HG02798 (cell line): Measurements from ENCODE around the gene FBXO46.
"Not testable (repeated sequence)": the region's sequence is repeated elsewhere in the genome, so short reads cannot be mapped to it uniquely, and the experiment has no call there.

Source experiments
- ATAC-seq: cut with Tn5 transposase; IDR thresholded peaks from one replicate; pipeline ENCODE4 v1.9.1; 2021; ENCODE audit warnings: mild to moderate bottlenecking; ENCODE audit not compliant: unreplicated experiment, poor library complexity

FBXO46 gene

DNA sequence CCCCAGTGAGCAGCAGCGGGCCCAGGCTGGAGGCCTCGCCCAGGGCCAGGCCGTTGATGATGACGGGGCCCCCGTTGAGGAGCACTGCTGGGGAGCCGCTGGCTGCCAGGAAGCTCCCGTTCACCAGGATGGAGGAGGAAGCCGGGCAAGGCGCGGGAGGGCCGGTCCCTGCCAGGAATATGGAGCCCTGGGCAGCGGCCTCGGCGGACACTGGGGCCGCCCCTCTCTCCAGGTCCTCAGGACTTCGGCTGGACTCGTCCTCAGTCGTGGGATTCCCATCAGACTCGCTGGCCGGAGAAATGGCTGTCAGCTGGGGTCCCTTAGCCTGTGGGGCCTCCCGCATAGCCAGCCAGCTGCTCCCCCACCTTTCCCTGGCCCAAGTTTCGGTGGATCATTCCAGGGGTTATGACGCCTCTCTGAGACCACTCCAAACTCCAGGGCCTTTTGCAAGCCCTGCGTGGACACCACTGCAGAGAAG is 36.2 kb upstream of the FBXO46 start:
- no peak for ATAC-seq

DNA sequence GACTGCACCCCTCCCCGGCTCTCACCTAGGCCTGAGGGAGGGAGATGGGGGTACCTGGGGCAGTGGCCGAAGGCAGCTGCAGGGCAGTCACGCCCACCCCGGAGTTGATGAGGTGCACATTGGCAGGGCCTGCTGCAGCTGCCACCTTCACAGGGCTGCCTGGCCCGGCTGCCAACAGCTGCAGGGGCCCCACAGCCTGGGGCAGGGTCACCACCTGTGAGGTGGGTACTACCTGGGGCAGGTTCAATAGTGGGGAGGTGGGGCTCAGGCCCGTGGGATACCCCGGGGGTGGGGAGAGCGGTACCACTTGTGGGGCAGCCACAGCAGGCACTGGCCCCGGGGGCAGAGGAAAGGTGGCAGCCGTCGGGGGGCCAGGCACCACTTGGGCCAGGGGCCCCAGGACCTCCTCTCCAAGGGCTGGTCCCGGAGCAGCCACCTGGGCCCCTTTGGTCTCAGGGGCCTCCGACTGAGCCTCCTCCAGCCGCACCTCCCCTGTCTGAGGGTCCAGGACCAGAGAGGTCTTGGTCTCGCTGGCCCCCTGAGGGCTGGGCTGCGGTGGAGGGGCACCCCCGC is 35.7 kb upstream of the FBXO46 start:
- ATAC-seq = no peak

DNA sequence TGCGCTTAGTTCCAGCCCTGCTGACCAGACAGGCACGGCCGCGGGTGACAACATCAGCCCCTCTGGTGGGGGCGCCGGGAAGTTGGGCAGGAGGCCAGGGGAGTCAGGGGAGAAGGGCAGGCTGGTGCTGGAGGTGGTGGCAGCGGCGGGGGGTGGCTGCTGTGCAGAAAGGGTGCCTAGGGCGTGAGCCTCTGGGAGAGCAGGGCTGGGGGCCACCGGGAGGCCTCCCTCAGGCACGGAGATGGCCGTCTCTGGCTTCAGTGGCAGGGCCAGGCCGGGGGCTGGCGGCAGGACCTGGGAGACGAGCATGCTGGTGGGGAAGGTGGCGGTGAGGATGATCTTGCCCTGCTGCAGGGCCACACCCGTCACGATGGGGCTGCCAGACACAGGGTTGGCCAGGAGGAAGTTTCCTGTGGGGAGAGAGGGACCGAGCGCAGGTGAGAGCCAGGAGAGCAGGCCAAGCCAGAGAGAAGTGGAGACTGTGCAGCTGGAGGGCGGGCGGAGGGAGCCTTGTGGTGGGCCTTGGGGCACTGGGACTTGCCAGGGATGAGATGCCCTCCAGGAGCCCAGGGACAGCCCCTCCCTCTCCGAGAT is 35.1 kb upstream of the FBXO46 start:
- ATAC-seq = no peak

DNA sequence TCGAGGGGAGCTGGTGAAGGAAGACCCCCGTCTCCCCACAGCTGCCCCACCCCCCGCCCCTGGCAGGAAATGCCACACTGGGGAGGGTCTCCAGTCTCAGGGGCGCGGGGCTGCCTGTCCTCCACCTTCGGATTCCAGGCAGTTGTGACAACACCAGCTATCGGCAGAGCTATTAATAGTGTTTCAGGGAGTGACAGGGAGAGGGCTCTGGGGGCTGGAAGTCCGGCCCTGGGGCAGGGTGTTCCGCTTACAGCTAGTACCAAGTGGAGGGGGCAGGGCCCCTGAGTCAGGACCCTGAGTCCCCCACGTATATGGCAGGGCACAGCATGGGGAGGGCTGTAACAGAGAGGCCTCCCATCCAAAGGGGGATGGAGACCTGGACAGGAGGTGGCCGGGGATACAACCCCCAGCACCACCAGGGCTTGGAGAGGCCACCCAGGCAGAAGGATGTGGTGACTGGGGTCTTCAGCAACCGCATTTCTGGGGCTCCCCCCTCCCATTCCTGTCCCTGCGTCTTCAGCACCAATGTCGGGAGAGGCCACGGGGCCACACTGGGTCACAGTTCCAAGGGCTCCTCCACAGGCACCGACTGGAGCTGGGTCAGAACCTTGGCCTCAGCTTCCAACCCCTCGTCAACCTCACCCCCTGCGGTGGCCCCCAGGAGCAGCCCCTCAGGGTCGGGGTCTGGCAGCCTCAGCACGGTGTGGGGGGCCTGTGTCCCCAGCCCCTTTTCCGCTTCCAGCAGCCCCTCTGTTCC is 34.4 kb upstream of the FBXO46 start:
- ATAC-seq = no peak

DNA sequence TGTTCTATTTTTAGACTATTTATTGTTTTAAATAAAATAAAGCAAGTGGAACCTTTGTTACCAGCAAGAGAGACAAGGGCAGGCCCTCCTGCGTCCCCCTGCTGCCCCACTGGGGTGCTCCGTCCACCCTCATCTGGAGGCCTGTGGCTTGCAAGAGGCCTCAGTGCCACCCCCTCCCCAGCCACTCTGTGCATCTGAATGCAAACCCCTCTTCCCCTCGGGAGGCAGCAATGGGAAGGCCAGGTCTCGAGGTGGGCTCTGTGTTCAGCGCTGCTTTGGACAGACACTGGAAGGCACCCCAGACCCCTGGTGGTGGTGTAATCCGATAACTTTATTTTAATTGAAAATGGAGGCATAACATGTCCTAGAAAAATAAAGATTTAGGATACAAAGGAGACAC is 33.8 kb upstream of the FBXO46 start:
- ATAC-seq = no peak

DNA sequence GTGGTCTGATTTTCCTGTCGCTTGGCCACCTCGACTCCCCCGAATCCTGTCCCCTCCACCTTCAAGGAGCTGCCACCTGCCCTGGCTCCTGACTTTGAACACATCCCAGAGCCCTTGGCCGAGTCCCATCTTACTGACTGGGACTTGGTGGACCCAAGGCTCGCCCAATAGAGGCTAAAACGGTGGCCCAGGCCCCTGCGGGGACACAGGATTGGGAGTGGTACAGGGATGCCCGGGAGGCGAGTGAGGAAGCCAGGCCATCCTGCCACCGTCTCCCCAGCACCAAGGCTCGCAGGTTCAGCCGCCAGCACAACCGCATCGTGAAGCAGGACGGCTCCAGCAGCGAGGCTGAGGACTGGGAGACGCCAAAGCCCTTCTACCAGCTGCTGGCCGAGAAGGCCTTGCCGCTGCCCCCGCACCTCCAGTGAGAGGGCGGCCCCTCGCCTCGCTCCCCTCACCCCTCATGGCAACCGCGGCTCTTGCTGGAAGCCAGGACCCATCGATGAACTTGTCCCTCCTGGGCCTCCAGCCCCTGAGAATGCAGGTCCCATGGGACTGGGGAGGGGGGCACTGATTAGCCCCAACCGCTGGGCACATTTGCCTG is 33.1 kb upstream of the FBXO46 start:
- no peak for ATAC-seq

DNA sequence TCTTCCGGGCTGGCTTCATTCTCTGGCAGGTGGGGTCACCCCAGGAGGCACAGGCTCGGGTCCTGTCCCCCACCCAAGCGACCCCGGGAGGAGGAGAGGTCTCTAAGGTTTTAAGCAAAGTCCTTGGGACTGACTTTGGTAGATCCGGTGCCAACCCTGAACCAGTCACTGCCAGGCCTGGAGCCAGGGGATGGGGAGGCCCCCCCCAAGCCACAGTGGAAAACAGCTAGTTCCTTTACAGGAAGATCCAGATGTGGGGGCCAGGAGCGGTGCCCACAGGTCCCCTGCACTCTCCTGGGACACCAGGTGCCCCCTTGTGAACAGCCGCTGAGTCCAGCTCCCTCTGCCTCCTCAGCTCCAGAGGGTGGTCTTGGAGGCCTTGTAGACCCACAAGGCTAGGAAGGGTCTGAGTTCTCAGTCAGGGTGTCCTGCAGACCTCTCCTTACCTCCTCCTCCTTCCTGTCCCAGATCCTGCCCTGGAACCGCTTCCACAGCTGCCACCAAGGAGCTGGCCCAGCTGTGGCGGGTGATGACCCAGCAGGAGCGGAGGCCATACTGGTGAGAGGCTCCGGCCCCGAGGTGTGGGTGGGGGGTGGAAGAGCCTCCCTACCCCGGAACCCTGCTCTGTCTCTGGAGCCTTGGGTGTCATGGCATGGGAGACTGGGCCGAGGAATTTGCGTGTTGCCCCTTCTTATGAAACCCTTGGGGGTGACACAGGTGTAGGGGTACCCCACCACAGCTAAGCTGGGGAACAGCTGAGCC is 32.4 kb upstream of the FBXO46 start:
- no peak for ATAC-seq

DNA sequence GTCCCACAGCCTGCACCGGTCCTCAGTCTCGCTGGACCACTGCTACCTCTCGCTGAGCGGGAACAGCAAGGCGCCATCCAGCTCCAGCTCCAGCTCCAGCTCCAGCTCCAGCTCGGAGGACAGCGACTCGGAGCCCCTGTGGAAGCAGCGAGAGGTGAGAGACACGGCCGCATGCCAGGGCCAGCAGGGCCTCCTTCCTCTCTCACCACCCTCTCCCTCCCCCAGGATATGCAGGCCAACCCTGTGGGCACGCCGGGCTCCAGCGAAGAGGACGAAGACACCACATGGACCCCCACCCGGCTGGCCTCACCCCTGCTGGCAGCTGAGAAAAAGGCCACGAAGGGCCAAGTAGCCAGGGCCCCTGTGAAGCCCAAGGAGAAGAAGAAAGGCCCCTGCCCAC is 31.0 kb upstream of the FBXO46 start:
- ATAC-seq = no peak

DNA sequence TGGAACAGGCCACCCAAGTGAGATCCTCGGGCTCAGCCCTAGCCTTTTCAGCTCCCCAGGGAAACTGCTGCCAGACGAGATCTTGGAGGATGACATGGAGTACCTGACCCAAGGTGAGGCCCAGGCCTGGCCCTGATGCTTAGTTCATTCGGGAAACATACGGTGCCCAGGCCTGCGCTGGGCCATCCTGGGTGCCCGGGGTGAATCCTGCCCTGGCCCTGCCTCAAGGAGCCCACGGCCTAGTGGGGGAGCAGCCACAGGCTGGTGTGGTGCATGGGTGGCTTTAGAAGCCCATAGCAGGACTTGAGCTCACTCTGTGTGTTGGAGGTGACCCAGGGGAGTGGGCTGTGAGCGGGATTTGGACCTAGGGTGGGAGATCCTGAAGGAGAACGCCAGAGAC is 28.2 kb upstream of the FBXO46 start:
- ATAC-seq = no peak

DNA sequence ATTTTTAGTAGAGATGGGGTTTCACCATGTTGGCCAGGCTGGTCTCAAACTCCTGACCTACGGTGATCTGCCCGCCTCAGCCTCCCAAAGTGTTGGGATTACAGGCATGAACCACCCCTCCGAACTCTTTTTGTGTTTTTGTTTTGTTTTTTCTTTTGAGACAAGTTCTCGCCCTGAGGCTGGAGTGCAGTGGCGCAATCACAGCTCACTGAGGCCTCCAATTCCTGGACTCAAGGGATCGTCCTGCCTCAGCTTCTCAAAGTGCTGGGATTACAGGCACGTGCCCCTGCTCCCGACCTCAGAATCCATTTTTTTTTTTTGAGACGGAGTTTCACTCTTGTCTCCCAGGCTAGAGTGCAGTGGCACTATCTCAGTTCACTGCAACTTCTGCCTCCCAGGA is 27.0 kb upstream of the FBXO46 start:
- no peak for ATAC-seq

DNA sequence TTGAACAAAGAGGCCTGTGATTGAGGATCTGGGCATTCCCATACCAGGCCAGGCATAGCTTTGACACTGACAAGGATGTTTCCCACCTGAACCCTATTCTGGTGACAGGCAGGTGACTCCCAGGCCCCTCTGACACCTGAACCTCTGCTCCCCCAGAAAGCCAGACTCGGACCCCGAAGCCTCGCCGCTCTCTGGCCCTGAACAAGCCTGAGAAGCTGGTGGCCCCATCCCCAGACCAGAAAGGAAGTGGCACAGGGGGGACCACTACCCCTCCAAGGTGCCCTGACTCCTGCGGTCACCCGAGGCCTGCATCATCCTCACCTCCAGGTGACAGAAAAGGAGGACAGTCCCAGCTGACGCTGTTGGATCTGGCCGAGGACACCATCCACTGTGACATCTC is 23.6 kb upstream of the FBXO46 start:
- ATAC-seq = no peak

DNA sequence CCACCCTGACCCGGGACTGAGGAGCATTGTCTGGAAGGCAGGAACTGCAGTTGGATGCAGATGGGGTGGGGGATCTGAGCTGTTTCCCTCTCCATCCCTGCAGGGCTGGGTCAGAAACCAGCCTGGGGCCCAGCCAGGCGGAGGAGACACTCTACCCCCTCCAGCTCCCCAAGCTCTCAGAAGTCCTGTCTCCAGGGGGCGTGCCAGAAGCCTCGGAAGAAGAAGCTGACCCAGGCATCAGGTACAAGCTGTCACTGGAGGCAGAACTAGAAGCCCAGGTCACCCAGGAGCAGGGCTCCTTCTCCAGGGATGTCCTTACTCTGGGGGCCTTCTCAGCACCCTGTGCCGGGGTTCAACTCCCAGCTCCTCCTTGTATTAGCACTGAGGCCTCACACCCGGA is 22.9 kb upstream of the FBXO46 start:
- no peak for ATAC-seq

DNA sequence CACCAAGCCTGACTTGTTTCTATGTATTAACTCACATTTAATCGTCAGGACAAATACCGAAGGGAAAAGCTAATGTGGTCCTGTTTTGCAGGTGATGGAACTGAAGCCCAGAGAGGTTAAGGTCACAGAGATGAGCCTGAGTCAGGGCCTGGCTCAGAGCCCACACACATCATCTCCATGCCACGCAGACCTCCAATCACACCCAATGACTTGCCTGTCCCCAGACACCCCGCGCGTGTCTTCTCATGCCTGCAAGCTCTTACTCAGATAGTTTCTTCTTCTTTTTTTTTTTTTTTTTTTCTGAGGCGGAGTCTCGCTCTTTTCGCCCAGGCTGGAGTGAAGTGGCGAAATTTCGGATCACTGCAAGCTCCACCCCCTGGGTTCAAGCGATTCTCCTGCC is 21.9 kb upstream of the FBXO46 start:
- no peak for ATAC-seq

DNA sequence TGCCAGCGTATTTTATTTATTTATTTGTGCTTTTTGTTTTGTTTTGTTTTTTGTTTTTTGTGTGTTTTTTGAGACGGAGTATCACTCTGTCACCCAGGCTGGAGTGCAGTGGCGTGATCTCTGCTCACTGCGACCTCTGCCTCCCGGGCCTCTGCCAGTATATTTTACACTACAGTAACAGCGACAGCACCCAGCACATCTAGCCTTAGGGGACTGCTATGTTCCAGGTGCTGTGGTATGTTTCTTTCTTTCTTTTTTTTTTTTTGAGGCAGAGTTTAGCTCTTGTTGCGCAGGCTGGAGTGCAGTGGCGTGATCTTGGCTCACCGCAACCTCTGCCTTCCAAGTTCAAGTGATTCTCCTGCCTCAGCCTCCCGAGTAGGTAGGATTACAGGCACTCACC is 20.8 kb upstream of the FBXO46 start:
- ATAC-seq = not testable (repeated sequence)

DNA sequence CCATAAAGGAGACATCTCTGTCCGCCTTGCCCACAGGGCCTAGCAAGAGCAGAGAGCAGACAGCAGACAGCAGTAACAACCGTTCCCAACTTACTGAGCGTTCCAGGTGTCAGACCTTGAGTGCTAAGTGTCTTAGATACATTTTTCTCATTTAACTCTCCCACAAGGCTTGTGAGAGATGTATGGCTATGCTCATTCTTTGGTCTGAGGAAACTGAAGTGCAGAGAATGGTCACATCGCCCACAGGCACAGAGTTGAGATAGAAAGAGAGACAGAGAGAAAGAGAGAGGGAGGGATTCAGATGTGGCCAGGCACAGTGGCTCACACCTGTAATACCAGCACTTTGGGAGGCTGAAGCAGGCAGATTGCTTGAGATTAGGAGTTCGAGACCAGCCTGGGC is 16.8 kb upstream of the FBXO46 start:
- ATAC-seq = no peak

DNA sequence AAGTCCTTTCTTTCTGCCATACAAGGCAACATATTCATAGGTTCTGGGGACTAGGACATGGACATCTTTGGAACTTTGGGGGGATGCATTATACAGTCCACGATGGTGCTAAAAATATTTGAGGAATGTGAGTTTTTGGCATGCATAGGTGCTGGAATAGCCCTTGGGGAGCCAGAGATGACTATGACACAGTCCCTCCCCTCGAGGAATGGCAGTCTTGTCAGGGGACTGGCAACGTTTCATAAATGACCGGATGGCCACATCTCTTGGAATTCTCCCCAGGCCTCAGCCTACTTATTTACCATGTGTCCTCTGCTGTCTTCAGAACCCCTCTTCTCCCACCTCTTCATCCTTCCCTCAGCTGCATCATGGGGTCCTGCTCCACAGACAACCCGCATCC is 16.2 kb upstream of the FBXO46 start:
- no peak for ATAC-seq

DNA sequence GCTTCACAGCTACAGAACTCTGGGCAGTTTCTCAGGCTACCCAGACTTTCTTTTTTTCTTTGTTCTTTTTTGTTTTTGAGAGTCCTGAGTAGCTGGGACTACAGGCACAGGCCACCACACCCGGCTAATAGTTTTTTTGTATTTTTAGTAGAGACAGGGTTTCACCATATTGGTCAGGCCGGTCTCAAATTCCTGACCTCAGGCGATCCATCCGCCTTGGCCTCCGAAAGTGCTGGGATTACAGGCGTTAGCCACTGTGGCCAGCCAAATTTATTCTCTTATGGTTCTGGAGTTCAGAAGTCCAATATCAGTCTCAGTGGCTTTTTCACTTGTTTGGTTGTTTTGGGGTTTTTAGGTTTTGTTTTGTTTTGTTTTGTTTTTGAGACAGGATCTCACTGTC is 14.9 kb upstream of the FBXO46 start:
- no peak for ATAC-seq

DNA sequence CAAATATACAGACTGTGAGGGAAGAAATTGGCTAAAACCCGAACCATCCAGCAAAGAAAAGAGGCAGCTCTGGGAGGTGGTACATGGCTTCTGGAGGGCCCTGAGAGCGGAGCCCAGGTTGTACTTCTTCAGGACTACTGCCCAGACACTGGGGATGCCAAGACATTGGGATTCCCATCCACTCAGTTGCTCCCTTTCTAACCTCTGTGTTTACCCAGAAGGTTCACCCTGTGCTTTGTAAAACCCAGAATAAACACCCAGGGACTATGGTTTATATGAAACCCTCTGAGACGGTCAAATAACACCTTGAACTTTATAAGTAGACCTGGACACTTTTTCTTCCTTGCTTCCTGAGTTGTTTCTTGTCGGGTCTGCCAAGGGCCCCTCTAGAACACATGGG is 12.3 kb upstream of the FBXO46 start:
- no peak for ATAC-seq

DNA sequence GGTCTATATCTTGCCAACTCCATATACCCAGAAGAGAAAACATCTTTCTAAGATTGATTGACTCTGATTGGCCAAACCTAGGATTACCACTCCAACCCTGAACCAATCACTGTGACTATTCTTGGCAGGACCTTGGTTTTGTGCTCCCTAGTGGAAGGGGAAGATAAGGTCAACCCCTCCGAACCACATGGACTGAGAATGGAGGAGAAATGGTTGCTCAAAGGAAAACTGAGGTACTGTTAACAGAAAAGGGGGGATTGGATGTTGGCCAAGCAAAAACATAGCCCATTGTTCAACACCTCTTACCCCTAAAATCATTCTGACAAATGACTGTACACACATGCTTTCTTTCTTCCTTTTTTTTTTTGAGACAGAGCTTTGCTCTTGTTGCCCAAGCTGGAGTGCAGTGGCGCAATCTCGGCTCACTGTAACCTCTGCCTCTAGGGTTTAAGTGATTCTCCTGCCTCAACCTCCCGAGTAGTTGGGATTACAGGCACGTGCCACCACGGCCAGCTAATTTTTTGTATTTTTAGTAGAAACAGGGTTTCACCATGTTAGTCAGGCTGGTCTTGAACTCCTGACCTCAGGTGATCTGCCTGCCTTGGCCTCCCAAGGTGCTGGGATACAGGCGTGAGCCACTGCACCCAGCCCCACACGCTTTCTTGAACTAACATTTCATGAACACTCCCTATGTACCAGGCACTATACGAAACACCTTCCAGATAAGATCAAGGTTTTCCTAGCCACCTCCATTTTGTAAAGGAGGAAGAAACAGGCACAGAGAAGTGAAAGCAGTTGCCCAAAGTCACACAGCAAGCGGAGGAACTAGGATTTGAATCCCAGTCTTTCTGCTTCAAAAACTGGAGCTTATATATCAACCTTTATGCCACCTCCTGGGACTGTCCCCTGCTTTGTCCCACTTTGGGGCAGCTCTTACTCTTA is 9.1 kb upstream of the FBXO46 start:
- ATAC-seq = no peak
